ENCODE results near the gene VTI1B. TPM values are rescaled to one million over a fixed set of nuclear protein-coding genes. Genes with fewer than 3 reads are reported as not detected.
"Not testable (repeated sequence)": the region's sequence is repeated elsewhere in the genome, so short reads cannot be mapped to it uniquely, and the experiment has no call there.

Gene VTI1B
- total RNA-seq, 1 donor from 2014 or later: 125 TPM

GRCh38 chr14:67703997-67704396 lies 29.6 kb upstream of the VTI1B start:
- Histone ChIP-seq H3K27me3 (ENCODE audit: low read depth) (no peaks in the 10 kb centered on the region), H3K4me3 (no peak overlapping the region), H3K36me3 (no peaks in the 10 kb centered on the region), H3K9me3 (replicated peaks) (no peaks in the 10 kb centered on the region), H3K27ac (replicated peaks) (no peak overlapping the region), H3K4me1 (no peaks in the 10 kb centered on the region)
- intact Hi-C loops (cut with micrococcal nuclease): no loop called here
- TF ChIP-seq CTCF (IDR thresholded peaks at IDR 0.05; ENCODE audit: borderline replicate concordance): no peak
- no peak for DNase-seq

GRCh38 chr14:67701492-67701891 lies 27.1 kb upstream of the VTI1B start, which contains the start of gene RDH12:
TSS of gene RDH12 (plus strand) at chr14:67701886. CDS start at chr14:67722643, 20,757 bp downstream.
- H3K36me3 ChIP-seq; DNase-seq; intact Hi-C loops (cut with micrococcal nuclease); H3K27me3 ChIP-seq (ENCODE audit: low read depth); H3K4me3 ChIP-seq; H3K4me1 ChIP-seq; H3K27ac ChIP-seq (replicated peaks); H3K9me3 ChIP-seq (replicated peaks): not testable (repeated sequence)

- no peak for DNase-seq
- TF ChIP-seq CTCF (IDR thresholded peaks at IDR 0.05; ENCODE audit: borderline replicate concordance): no peak
- intact Hi-C loops (cut with micrococcal nuclease): no loop called here
- H3K27ac ChIP-seq (replicated peaks): no peak overlapping the region
- H3K4me1 ChIP-seq: peaks cover 19% of the 10 kb centered on the region
- H3K4me3 ChIP-seq: no peak overlapping the region
- no peaks in the 10 kb centered on the region for H3K27me3 ChIP-seq (ENCODE audit: low read depth)
- no peaks in the 10 kb centered on the region for H3K9me3 ChIP-seq (replicated peaks)
- H3K36me3 ChIP-seq: no peaks in the 10 kb centered on the region
Measured at GRCh38 chr14:67698179-67698578, 23.7 kb upstream of the VTI1B start.

- H3K4me1 ChIP-seq: peaks cover 19% of the 10 kb centered on the region
- DNase-seq: no peak
- intact Hi-C loops (cut with micrococcal nuclease): no loop called here
Measured at GRCh38 chr14:67697006-67697405, 22.6 kb upstream of the VTI1B start.

GRCh38 chr14:67695394-67695949 lies 21.0 kb upstream of the VTI1B start, which contains the start of gene RDH11:
TSS of gene RDH11 (minus strand) at chr14:67695764. CDS start at chr14:67695703, 61 bp downstream.
- no peak for TF ChIP-seq CTCF (IDR thresholded peaks at IDR 0.05; ENCODE audit: borderline replicate concordance)
- intact Hi-C loops (cut with micrococcal nuclease): no loop called here
- H3K4me3 ChIP-seq: peak within 1 kb of the TSS; percentile 97
- H3K36me3 ChIP-seq: peaks cover 19% of the 10 kb centered on the region
- H3K4me1 ChIP-seq: peaks cover 19% of the 10 kb centered on the region
- H3K9me3 ChIP-seq (replicated peaks): no peaks in the 10 kb centered on the region
- no peaks in the 10 kb centered on the region for H3K27me3 ChIP-seq (ENCODE audit: low read depth)
- peak; percentile 79 for DNase-seq
- H3K27ac ChIP-seq (replicated peaks): peak within 1 kb of the TSS; percentile 78

More at GRCh38 chr14:67697006-67697405, 22.6 kb upstream of the VTI1B start:
- H3K27ac ChIP-seq (replicated peaks): no peak overlapping the region
- H3K4me3 ChIP-seq: no peak overlapping the region
- TF ChIP-seq CTCF (IDR thresholded peaks at IDR 0.05; ENCODE audit: borderline replicate concordance): no peak
- no peaks in the 10 kb centered on the region for H3K27me3 ChIP-seq (ENCODE audit: low read depth)
- H3K36me3 ChIP-seq: peaks cover 4% of the 10 kb centered on the region
- H3K9me3 ChIP-seq (replicated peaks): no peaks in the 10 kb centered on the region

- Histone ChIP-seq H3K4me1 (peaks cover 19% of the 10 kb centered on the region), H3K27me3 (ENCODE audit: low read depth) (no peaks in the 10 kb centered on the region)
- DNase-seq: peak; percentile 19
Measured at GRCh38 chr14:67694791-67695393, 20.5 kb upstream of the VTI1B start.

More at GRCh38 chr14:67694791-67695393, 20.5 kb upstream of the VTI1B start:
- Histone ChIP-seq H3K36me3 (peaks cover 25% of the 10 kb centered on the region), H3K9me3 (replicated peaks) (no peaks in the 10 kb centered on the region), H3K27ac (replicated peaks) (peak overlapping the region; percentile 78), H3K4me3 (peak overlapping the region; percentile 97)
- intact Hi-C loops (cut with micrococcal nuclease): no loop called here
- TF ChIP-seq CTCF (IDR thresholded peaks at IDR 0.05; ENCODE audit: borderline replicate concordance): no peak

Measured in left ventricle myocardium inferior (tissue), 1 donor.